HEK293 (cell line): ENCODE results near the gene EYA2.
"Not testable (repeated sequence)": the region's sequence is repeated elsewhere in the genome, so short reads cannot be mapped to it uniquely, and the experiment has no call there.

Experiments used
- CTCF ChIA-PET: fragments of 350-600 bp; formaldehyde crosslinking; extraction: SDS; loops from one replicate; lab custom pipeline; 2021; ENCODE audit warnings: antibody characterized with exemption; lab: Yijun Ruan, JAX
- POLR2A ChIA-PET: fragments of 300-600 bp; formaldehyde crosslinking; extraction: SDS; loops from one replicate; lab custom pipeline; 2020; ENCODE audit warnings: antibody characterized with exemption, inconsistent platforms; lab: Yijun Ruan, JAX
- H3K27ac ChIP-seq: fragments of 200-500 bp; sonication (Bioruptor generic); 2 replicates; pipeline ENCODE4 v1.5.1; 2014; ENCODE audit warnings: low read depth, low read length, control low read depth, inconsistent platforms; ENCODE audit errors: extremely low read depth
- H3K36me3 ChIP-seq, 2 experiments: fragments of 200-500 bp in 1 of 2; sonication (Bioruptor generic) in 1 of 2; 1 replicate in 1 of 2; 2 replicates in 1 of 2; pipeline ENCODE4 v1.5.1; 2014 to 2017; ENCODE audit warnings: inconsistent platforms in 2 of 2, low read length in 2 of 2; ENCODE audit not compliant: control insufficient read depth in 2 of 2, insufficient read depth in 1 of 2
- H3K4me1 ChIP-seq: fragments of 200-500 bp; sonication (Bioruptor generic); 2 replicates; pipeline ENCODE4 v1.5.1; 2014; ENCODE audit warnings: mild to moderate bottlenecking, low read length, inconsistent platforms; ENCODE audit not compliant: control insufficient read depth, insufficient read depth
- H3K4me3 ChIP-seq: 2 replicates; pipeline ENCODE4 v1.5.1; 2011; ENCODE audit warnings: low read depth, mild to moderate bottlenecking, control low read depth, low read length, moderate library complexity
- H3K9me3 ChIP-seq: fragments of 200-500 bp; sonication (Bioruptor generic); 2 replicates; pipeline ENCODE4 v1.5.1; 2014; ENCODE audit warnings: low read depth, low read length, inconsistent platforms; ENCODE audit not compliant: control insufficient read depth, insufficient read depth
- BCL6B ChIP-seq: fragments of 450-650 bp; formaldehyde crosslinking; IDR thresholded peaks from 2 replicates; pipeline ENCODE4 v1.5.1; 2017; ENCODE audit warnings: missing biosample characterization, missing genetic modification characterization
- GLI2 ChIP-seq: fragments of 450-650 bp; formaldehyde crosslinking; IDR thresholded peaks from 2 replicates; pipeline ENCODE4; 2017; ENCODE audit warnings: missing biosample characterization, missing genetic modification characterization, low read depth, borderline replicate concordance
- GLIS2 ChIP-seq: fragments of 450-650 bp; formaldehyde crosslinking; IDR thresholded peaks from 2 replicates; pipeline ENCODE4 v1.5.1; 2016; ENCODE audit warnings: missing biosample characterization, missing genetic modification characterization
- KLF9 ChIP-seq: fragments of 450-650 bp; formaldehyde crosslinking; IDR thresholded peaks from 2 replicates; pipeline ENCODE4 v1.5.1; 2016; ENCODE audit warnings: missing biosample characterization, missing genetic modification characterization, low read depth
- OSR2 ChIP-seq: fragments of 450-650 bp; formaldehyde crosslinking; IDR thresholded peaks from 2 replicates; pipeline ENCODE4 v1.5.1; 2016; ENCODE audit warnings: missing biosample characterization, missing genetic modification characterization
- SCRT2 ChIP-seq: fragments of 450-650 bp; formaldehyde crosslinking; IDR thresholded peaks from 2 replicates; pipeline ENCODE4 v1.5.1; 2016; ENCODE audit warnings: missing biosample characterization, missing genetic modification characterization
- ZBTB17 ChIP-seq: fragments of 450-650 bp; formaldehyde crosslinking; IDR thresholded peaks from 2 replicates; pipeline ENCODE4 v1.5.1; 2016; ENCODE audit warnings: missing biosample characterization, missing genetic modification characterization
- ZNF10 ChIP-seq: fragments of 450-650 bp; formaldehyde crosslinking; IDR thresholded peaks from 2 replicates; pipeline ENCODE4 v1.5.1; 2017; ENCODE audit warnings: missing biosample characterization, missing genetic modification characterization
- ZNF114 ChIP-seq: fragments of 450-650 bp; formaldehyde crosslinking; IDR thresholded peaks from 2 replicates; pipeline ENCODE4 v1.5.0; 2017; ENCODE audit warnings: missing biosample characterization, missing genetic modification characterization
- ZNF266 ChIP-seq: fragments of 450-650 bp; formaldehyde crosslinking; IDR thresholded peaks from 2 replicates; pipeline ENCODE4 v1.5.1; 2016; ENCODE audit warnings: missing biosample characterization, missing genetic modification characterization, low read depth
- ZNF292 ChIP-seq: fragments of 450-650 bp; formaldehyde crosslinking; IDR thresholded peaks from 2 replicates; pipeline ENCODE4 v1.5.1; 2016; ENCODE audit warnings: low read depth, missing biosample characterization, missing genetic modification characterization, borderline replicate concordance
- ZNF398 ChIP-seq: fragments of 450-650 bp; formaldehyde crosslinking; IDR thresholded peaks from 2 replicates; pipeline ENCODE4 v1.5.1; 2017; ENCODE audit warnings: missing biosample characterization, missing genetic modification characterization
- ZNF548 ChIP-seq: fragments of 450-650 bp; formaldehyde crosslinking; IDR thresholded peaks from 2 replicates; pipeline ENCODE4 v1.5.1; 2016; ENCODE audit warnings: missing biosample characterization, missing genetic modification characterization
- ZNF558 ChIP-seq: fragments of 450-650 bp; formaldehyde crosslinking; IDR thresholded peaks from 2 replicates; pipeline ENCODE4 v1.5.1; 2016; ENCODE audit warnings: missing biosample characterization, missing genetic modification characterization
- ZNF600 ChIP-seq: fragments of 450-650 bp; formaldehyde crosslinking; IDR thresholded peaks from 2 replicates; pipeline ENCODE4 v1.5.1; 2016; ENCODE audit warnings: missing biosample characterization, missing genetic modification characterization
- ZNF610 ChIP-seq: fragments of 450-650 bp; formaldehyde crosslinking; IDR thresholded peaks from 2 replicates; pipeline ENCODE4 v1.5.1; 2016; ENCODE audit warnings: missing biosample characterization, missing genetic modification characterization, borderline replicate concordance
- ZNF830 ChIP-seq: fragments of 450-650 bp; IDR thresholded peaks from 2 replicates; pipeline ENCODE4 v1.5.0; 2018; ENCODE audit warnings: missing biosample characterization, missing genetic modification characterization, low read depth, mild to moderate bottlenecking, moderate library complexity
- TF ChIP-seq, protein P1 (sequence below): fragments of 450-650 bp; formaldehyde crosslinking; conservative IDR thresholded peaks from 2 replicates; pipeline ENCODE4 v1.5.1; 2016; ENCODE audit warnings: low read depth, missing biosample characterization, missing genetic modification characterization
- TF ChIP-seq, protein P2 (sequence below): fragments of 450-650 bp; formaldehyde crosslinking; IDR thresholded peaks from 2 replicates; pipeline ENCODE4 v1.5.1; 2016; ENCODE audit warnings: missing biosample characterization, missing genetic modification characterization

Gene EYA2

DNA sequence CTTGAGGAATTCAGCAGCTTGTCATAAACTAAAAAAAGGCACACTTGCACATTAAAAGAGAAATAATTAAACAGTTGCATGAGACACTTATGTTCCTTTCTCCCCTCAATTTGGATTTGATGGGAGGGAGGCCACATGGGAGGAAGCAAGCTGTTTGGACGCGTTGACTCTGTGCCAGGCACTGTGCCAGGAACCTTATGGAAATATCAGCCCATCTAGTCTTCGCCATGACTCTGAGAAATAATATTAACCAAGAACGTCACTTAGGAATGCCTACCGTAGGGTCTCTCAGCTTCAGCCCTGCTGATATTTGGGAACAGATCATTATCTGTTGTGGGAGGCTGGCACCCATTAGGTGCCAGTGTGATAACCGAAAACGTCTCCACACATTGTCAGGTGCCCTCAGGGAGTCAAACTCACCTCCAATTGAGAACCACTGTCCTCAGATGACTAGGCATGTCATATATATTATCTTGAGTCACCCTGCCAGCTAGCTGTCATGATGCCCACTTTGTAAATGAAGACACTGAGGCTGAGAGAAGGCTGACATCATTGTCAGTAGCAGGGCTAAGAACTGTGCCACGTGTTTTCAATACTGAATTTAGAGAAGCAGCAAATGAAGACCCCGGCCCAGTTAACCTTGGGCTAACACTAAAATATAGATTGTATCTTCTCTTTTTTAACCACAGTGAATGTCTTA is 36.1 kb downstream of the EYA2 start:
- Histone ChIP-seq H3K27ac (no peak overlapping the region), H3K9me3 (no peaks in the 10 kb centered on the region), H3K4me1 (no peaks in the 10 kb centered on the region), H3K4me3 (no peak overlapping the region), H3K36me3 (no peaks in the 10 kb centered on the region)
- ChIA-PET CTCF (interaction anchor here (0.6 to 1.2 kb wide), 3 partner anchors 10 to 178 kb away, joined by 4 to 6 read pairs (median 4); no protein-coding TSS in a partner anchor), POLR2A (no interaction called here)
- TF ChIP-seq GLI2 (tag by site-specific recombination) (no peak), ZNF548 (no peak)
- TF ChIP-seq, protein P1, sequence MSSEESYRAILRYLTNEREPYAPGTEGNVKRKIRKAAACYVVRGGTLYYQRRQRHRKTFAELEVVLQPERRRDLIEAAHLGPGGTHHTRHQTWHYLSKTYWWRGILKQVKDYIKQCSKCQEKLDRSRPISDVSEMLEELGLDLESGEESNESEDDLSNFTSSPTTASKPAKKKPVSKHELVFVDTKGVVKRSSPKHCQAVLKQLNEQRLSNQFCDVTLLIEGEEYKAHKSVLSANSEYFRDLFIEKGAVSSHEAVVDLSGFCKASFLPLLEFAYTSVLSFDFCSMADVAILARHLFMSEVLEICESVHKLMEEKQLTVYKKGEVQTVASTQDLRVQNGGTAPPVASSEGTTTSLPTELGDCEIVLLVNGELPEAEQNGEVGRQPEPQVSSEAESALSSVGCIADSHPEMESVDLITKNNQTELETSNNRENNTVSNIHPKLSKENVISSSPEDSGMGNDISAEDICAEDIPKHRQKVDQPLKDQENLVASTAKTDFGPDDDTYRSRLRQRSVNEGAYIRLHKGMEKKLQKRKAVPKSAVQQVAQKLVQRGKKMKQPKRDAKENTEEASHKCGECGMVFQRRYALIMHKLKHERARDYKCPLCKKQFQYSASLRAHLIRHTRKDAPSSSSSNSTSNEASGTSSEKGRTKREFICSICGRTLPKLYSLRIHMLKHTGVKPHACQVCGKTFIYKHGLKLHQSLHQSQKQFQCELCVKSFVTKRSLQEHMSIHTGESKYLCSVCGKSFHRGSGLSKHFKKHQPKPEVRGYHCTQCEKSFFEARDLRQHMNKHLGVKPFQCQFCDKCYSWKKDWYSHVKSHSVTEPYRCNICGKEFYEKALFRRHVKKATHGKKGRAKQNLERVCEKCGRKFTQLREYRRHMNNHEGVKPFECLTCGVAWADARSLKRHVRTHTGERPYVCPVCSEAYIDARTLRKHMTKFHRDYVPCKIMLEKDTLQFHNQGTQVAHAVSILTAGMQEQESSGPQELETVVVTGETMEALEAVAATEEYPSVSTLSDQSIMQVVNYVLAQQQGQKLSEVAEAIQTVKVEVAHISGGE (tag by site-specific recombination): no peak

GRCh38 chr20:46931699-46932098 is 37.1 kb downstream of the EYA2 start:
- ChIA-PET POLR2A (no interaction called here), CTCF (interaction anchor here (1.2 kb wide), 1 partner anchor 11 kb away, joined by 4 read pairs; no protein-coding TSS in a partner anchor)
- TF ChIP-seq GLIS2 (tag by site-specific recombination): no peak
- TF ChIP-seq ZNF830 (tag by site-specific recombination): no peak
- TF ChIP-seq ZNF266: no peak
- TF ChIP-seq ZNF558 (tag by site-specific recombination): no peak
- TF ChIP-seq ZNF610 (tag by site-specific recombination): no peak
- no peak for TF ChIP-seq ZBTB17 (tag by site-specific recombination)
- TF ChIP-seq KLF9 (tag by site-specific recombination): no peak
- TF ChIP-seq SCRT2 (tag by site-specific recombination): no peak
- no peak for TF ChIP-seq OSR2 (tag by site-specific recombination)
- no peak for TF ChIP-seq ZNF600 (tag by site-specific recombination)
- TF ChIP-seq ZNF114 (tag by site-specific recombination): no peak
- no peak for TF ChIP-seq ZNF292 (tag by site-specific recombination)
- TF ChIP-seq BCL6B (tag by site-specific recombination): no peak
- no peak for TF ChIP-seq ZNF398 (tag by site-specific recombination)
- TF ChIP-seq, protein P2, sequence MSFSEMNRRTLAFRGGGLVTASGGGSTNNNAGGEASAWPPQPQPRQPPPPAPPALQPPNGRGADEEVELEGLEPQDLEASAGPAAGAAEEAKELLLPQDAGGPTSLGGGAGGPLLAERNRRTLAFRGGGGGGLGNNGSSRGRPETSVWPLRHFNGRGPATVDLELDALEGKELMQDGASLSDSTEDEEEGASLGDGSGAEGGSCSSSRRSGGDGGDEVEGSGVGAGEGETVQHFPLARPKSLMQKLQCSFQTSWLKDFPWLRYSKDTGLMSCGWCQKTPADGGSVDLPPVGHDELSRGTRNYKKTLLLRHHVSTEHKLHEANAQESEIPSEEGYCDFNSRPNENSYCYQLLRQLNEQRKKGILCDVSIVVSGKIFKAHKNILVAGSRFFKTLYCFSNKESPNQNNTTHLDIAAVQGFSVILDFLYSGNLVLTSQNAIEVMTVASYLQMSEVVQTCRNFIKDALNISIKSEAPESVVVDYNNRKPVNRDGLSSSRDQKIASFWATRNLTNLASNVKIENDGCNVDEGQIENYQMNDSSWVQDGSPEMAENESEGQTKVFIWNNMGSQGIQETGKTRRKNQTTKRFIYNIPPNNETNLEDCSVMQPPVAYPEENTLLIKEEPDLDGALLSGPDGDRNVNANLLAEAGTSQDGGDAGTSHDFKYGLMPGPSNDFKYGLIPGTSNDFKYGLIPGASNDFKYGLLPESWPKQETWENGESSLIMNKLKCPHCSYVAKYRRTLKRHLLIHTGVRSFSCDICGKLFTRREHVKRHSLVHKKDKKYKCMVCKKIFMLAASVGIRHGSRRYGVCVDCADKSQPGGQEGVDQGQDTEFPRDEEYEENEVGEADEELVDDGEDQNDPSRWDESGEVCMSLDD: no peak
- TF ChIP-seq ZNF10 (tag by site-specific recombination): no peak

GRCh38 chr20:46932439-46932838 is 37.8 kb downstream of the EYA2 start:
- H3K4me1 ChIP-seq, H3K4me3 ChIP-seq, CTCF ChIA-PET, H3K9me3 ChIP-seq, H3K36me3 ChIP-seq, POLR2A ChIA-PET, H3K27ac ChIP-seq: not testable (repeated sequence)

More at GRCh38 chr20:46931699-46932098, 37.1 kb downstream of the EYA2 start:
- Histone ChIP-seq H3K36me3 (no peaks in the 10 kb centered on the region), H3K9me3 (no peaks in the 10 kb centered on the region), H3K4me3 (no peak overlapping the region), H3K4me1 (no peaks in the 10 kb centered on the region), H3K27ac (no peak overlapping the region)
